ENCODE measurements around the gene CLECL1. TPM values are rescaled to one million over a fixed set of nuclear protein-coding genes. Genes with fewer than 3 reads are reported as not detected.

CLECL1 gene
- total and polyA plus RNA-seq, 2 of the 8 experiments (the other 6 are each of a cell fraction or from before 2014, with no cell fraction given) = not detected

GRCh38 chr12:9698681-9699080, 34.2 kb downstream of the CLECL1 start:
- H3K36me3 ChIP-seq (ENCODE audit: control insufficient read depth in 2 of 4, insufficient read depth in 4 of 4, low read length in 3 of 4) = peaks cover 0 to 19% (median 3%) of the 10 kb centered on the region in 4 experiments; a peak in 4 of 8 replicates
- H4K8ac ChIP-seq (ENCODE audit: extremely low read depth, insufficient read depth, low read length) = no peak overlapping the region
- no peak overlapping the region for H3K18ac ChIP-seq (ENCODE audit: extremely low read depth, low read length)
- H2BK20ac ChIP-seq (ENCODE audit: low read length) = no peak overlapping the region
- no peak overlapping the region for H3K14ac ChIP-seq (ENCODE audit: insufficient read length)
- H2AFZ ChIP-seq (ENCODE audit: low read length) = no peak overlapping the region
- H2BK15ac ChIP-seq (ENCODE audit: low read length) = no peak overlapping the region
- H3K4me3 ChIP-seq (ENCODE audit: extremely low read depth in 1 of 4, insufficient read depth in 2 of 4, low read depth in 3 of 4, low read length in 4 of 4) = no peak overlapping the region
- H2BK12ac ChIP-seq (ENCODE audit: low read depth, low read length) = no peak overlapping the region
- no peak overlapping the region for H2BK120ac ChIP-seq (replicated peaks; ENCODE audit: low read depth, low read length)
- H3K79me1 ChIP-seq (ENCODE audit: low read depth, low read length) = no peaks in the 10 kb centered on the region
- no peak for FAIRE-seq
- POLR2A ChIA-PET (ENCODE audit: partially characterized antibody) = no interaction called here
- no peaks in the 10 kb centered on the region for H3K4me1 ChIP-seq (replicated peaks in 1 of 4; ENCODE audit: control insufficient read depth in 3 of 4, insufficient read depth in 4 of 4, low read length in 3 of 4)
- no peak overlapping the region for H3K27ac ChIP-seq (ENCODE audit: low read depth, low read length)
- H4K5ac ChIP-seq (ENCODE audit: insufficient read length, low read depth, low read length) = no peak overlapping the region
- no peak overlapping the region for H2AK5ac ChIP-seq (ENCODE audit: low read depth, low read length)
- H3K23me2 ChIP-seq (ENCODE audit: low read depth, low read length) = no peaks in the 10 kb centered on the region
- no peak overlapping the region for H3K56ac ChIP-seq (replicated peaks; ENCODE audit: insufficient read length, low read depth, low read length)
- TF ChIP-seq POLR2AphosphoS5 (IDR thresholded peaks at IDR 0.05; ENCODE audit: low read depth, low read length) = no peak
- H4K91ac ChIP-seq (replicated peaks; ENCODE audit: insufficient read length, low read length) = no peak overlapping the region
- H3K4me2 ChIP-seq (ENCODE audit: insufficient read depth in 1 of 2, low read depth in 2 of 2, low read length in 2 of 2) = no peak overlapping the region
- 88% methylated on average over 2 of the region's 2 CpGs; no CpG with 5 or more reads in 1 of the 2 experiments for WGBS, 2 experiments (ENCODE audit: extremely low coverage in 1 of 2, insufficient coverage in 1 of 2, insufficient read length in 1 of 2, insufficient replicate concordance in 2 of 2, low coverage in 1 of 2, low lambda C conversion rate in 2 of 2, missing lambda C conversion rate in 1 of 2)
- H3K4ac ChIP-seq (replicated peaks; ENCODE audit: insufficient read length, low read depth, low read length) = no peak overlapping the region
- H3K27me3 ChIP-seq (replicated peaks in 1 of 4; ENCODE audit: control insufficient read depth in 3 of 4, extremely low read depth in 1 of 4, insufficient read depth in 3 of 4, low read length in 3 of 4) = no peaks in the 10 kb centered on the region
- no peak overlapping the region for H3K23ac ChIP-seq (ENCODE audit: insufficient read length)
- H3K9me3 ChIP-seq (ENCODE audit: insufficient read depth in 2 of 2, low read depth in 1 of 2, low read length in 1 of 2) = peaks cover 6 to 15% of the 10 kb centered on the region in 2 experiments; a peak in 1 of 4 replicates
- H4K20me1 ChIP-seq (replicated peaks in 1 of 2; ENCODE audit: control insufficient read depth in 1 of 2, insufficient read depth in 2 of 2, low read length in 2 of 2) = no peaks in the 10 kb centered on the region
- no peak overlapping the region for H3K9ac ChIP-seq (replicated peaks in 1 of 4; ENCODE audit: extremely low read depth in 1 of 4, low read depth in 3 of 4, low read length in 3 of 4)
- H3K79me2 ChIP-seq (ENCODE audit: control insufficient read depth in 1 of 2, insufficient read depth in 2 of 2, low read length in 2 of 2) = no peaks in the 10 kb centered on the region
- H2BK5ac ChIP-seq (ENCODE audit: low read depth, low read length) = no peak overlapping the region
- CTCF ChIA-PET (ENCODE audit: partially characterized antibody) = interaction anchor here (1.1 to 1.5 kb wide), 2 partner anchors 10 to 64 kb away, joined by 3 to 10 read pairs; no protein-coding TSS in a partner anchor
- DNase-seq (ENCODE audit: low read depth in 1 of 2, low spot score in 2 of 2) = no peak
